Lung (tissue), 12 donors: ENCODE data around the gene PLXDC1. TPM values are rescaled to one million over a fixed set of nuclear protein-coding genes. Genes with fewer than 3 reads are reported as not detected.
A peak's percentile ranks its signal among the peaks of the same experiment; 100 is the strongest.

Experiments
- ATAC-seq: fragments of 200-7000 bp; cut with Tn5 transposase; one replicate; pipeline ENCODE4 v1.9.1; 2020; ENCODE audit warnings: moderate number of reproducible peaks; ENCODE audit not compliant: insufficient read depth, low FRiP score
- DNase-seq, 3 donors: peaks; one replicate each; pipeline ENCODE4 v3.0.0-alpha.2; 2013 to 2017
- H3K27ac ChIP-seq, 2 donors: one replicate each; pipeline ENCODE4 v1.5.1; 2013; ENCODE audit warnings: mild to moderate bottlenecking in 2 of 2, moderate library complexity in 2 of 2, control low read depth in 1 of 2, inconsistent platforms in 1 of 2, low read depth in 1 of 2, low read length in 1 of 2
- H3K27me3 ChIP-seq, 3 donors: one replicate each; pipeline ENCODE4 v1.5.1; 2013; ENCODE audit warnings: low read length in 2 of 3; ENCODE audit not compliant: control insufficient read depth in 3 of 3, insufficient read depth in 3 of 3
- H3K36me3 ChIP-seq, 4 donors: one replicate each; pipeline ENCODE4 v1.5.1; 2013; ENCODE audit warnings: low read length in 4 of 4, mild to moderate bottlenecking in 1 of 4, moderate library complexity in 1 of 4; ENCODE audit not compliant: control insufficient read depth in 4 of 4, insufficient read depth in 4 of 4
- H3K4me1 ChIP-seq, 5 donors: one replicate each; pipeline ENCODE4 v1.5.1; 2013; ENCODE audit warnings: low read length in 5 of 5, mild to moderate bottlenecking in 2 of 5, moderate library complexity in 1 of 5; ENCODE audit not compliant: control insufficient read depth in 5 of 5, insufficient read depth in 5 of 5
- H3K4me3 ChIP-seq: one replicate; pipeline ENCODE4 v1.5.1; 2013; ENCODE audit warnings: mild to moderate bottlenecking, control low read depth, moderate library complexity
- H3K9ac ChIP-seq, 2 donors: one replicate each; pipeline ENCODE4 v1.5.1; 2013; ENCODE audit warnings: low read length in 2 of 2, control low read depth in 1 of 2; ENCODE audit not compliant: insufficient read depth in 1 of 2
- H3K9me3 ChIP-seq, 4 donors: one replicate each; pipeline ENCODE4 v1.5.1; 2013; ENCODE audit warnings: low read length in 3 of 4, mild to moderate bottlenecking in 1 of 4, moderate library complexity in 1 of 4; ENCODE audit not compliant: control insufficient read depth in 4 of 4, insufficient read depth in 3 of 4
- CTCF ChIP-seq: IDR thresholded peaks from 2 replicates; pipeline ENCODE4 v1.5.1; 2012; ENCODE audit warnings: mild to moderate bottlenecking; ENCODE audit errors: control extremely low read depth, extremely low read depth
- WGBS, 2 donors: extraction: QIAGEN DNeasy Blood & Tissue Kit; methylation state at CpG; one replicate each; pipeline ENCODE4 v1.1.7; 2013; 5-methylcytosine and 5-hydroxymethylcytosine counted together
- polyA plus RNA-seq, 2 donors: library from polyadenylated mRNA; stranded (reverse); fragments of 200-250 nt; gene quantifications; one replicate each; pipeline ENCODE4 v1.2.1, GENCODE V29; 2013
- total RNA-seq, 2 donors: library from RNA; depleted of rRNA in 1 of 2; stranded (reverse); fragments of >200 nt in 1 of 2; gene quantifications; one replicate each; pipeline ENCODE4 v1.2.1, GENCODE V29; 2014 to 2021
- donor health status: control.
- donor health status: control.
- donor health status: Bipolar disorder and iron deficiency.
- donor health status: healthy.
- donor health status: DM: yes; HTN: yes; CAD: no.

PLXDC1 gene
- total and polyA plus RNA-seq, 4 donors, result 1.7 to 7.3 (median 5.4) TPM

- Histone ChIP-seq H3K36me3 (no peaks in the 10 kb centered on the region), H3K4me3 (no peak overlapping the region), H3K27me3 (no peaks in the 10 kb centered on the region), H3K9me3 (no peaks in the 10 kb centered on the region), H3K9ac (no peak overlapping the region), H3K27ac (no peak overlapping the region), H3K4me1 (peaks cover 0 to 4% (median 0%) of the 10 kb centered on the region in 5 donors)
- ATAC-seq (no peak), DNase-seq (no peak)
- 92 to 93% methylated on average over 9 of the region's 9 CpGs for WGBS, 2 donors
- TF ChIP-seq CTCF, result no peak
These were observed 61.0 kb downstream of the PLXDC1 start for GRCh38 chr17:39090400-39090799.

- no peak for ATAC-seq
These were observed 66.9 kb downstream of the PLXDC1 start for GRCh38 chr17:39084558-39084957.

GRCh38 chr17:39083270-39083669 is 68.2 kb downstream of the PLXDC1 start:
- no peak for DNase-seq
- no peak for ATAC-seq
- peak overlapping the region; percentile 0 to 52 for H3K27ac ChIP-seq
- H3K4me3 ChIP-seq, result no peak overlapping the region
- no peak for TF ChIP-seq CTCF
- no peaks in the 10 kb centered on the region for H3K9me3 ChIP-seq
- no peaks in the 10 kb centered on the region for H3K27me3 ChIP-seq
- WGBS, 2 donors, result 92 to 93% methylated on average over 5 of the region's 5 CpGs
- H3K4me1 ChIP-seq, result peaks cover 0 to 13% (median 0%) of the 10 kb centered on the region in 5 donors
- no peak overlapping the region for H3K9ac ChIP-seq
- no peaks in the 10 kb centered on the region for H3K36me3 ChIP-seq

More at GRCh38 chr17:39084558-39084957, 66.9 kb downstream of the PLXDC1 start:
- Histone ChIP-seq H3K36me3 (no peaks in the 10 kb centered on the region), H3K27me3 (no peaks in the 10 kb centered on the region), H3K27ac (no peak overlapping the region), H3K9me3 (no peaks in the 10 kb centered on the region), H3K9ac (no peak overlapping the region), H3K4me1 (peaks cover 0 to 13% (median 0%) of the 10 kb centered on the region in 5 donors), H3K4me3 (no peak overlapping the region)
- TF ChIP-seq CTCF, result no peak
- WGBS, 2 donors, result 83 to 91% methylated on average over 11 of the region's 11 CpGs
- DNase-seq, result no peak

GRCh38 chr17:39082482-39082881 is 69.0 kb downstream of the PLXDC1 start:
- Histone ChIP-seq H3K27me3 (no peaks in the 10 kb centered on the region), H3K27ac (no peak overlapping the region), H3K36me3 (no peaks in the 10 kb centered on the region), H3K4me3 (no peak overlapping the region), H3K9ac (no peak overlapping the region), H3K4me1 (peaks cover 0 to 13% (median 0%) of the 10 kb centered on the region in 5 donors), H3K9me3 (no peaks in the 10 kb centered on the region)
- DNase-seq (peak in 2 of 3 donors; percentile 59 to 69), ATAC-seq (no peak)
- no peak for TF ChIP-seq CTCF
- 36 to 38% methylated on average over 1 of the region's 1 CpG for WGBS, 2 donors
